HEK293T (cell line): ENCODE data around the gene FBXO21.
"Not testable (repeated sequence)": the region's sequence is repeated elsewhere in the genome, so short reads cannot be mapped to it uniquely, and the experiment has no call there.

Experiments
- FOXK2 ChIP-seq: fragments of 450-650 bp; IDR thresholded peaks from 2 replicates; pipeline ENCODE4 v1.6.1; 2016; ENCODE audit warnings: mild to moderate bottlenecking
- FOXM1 ChIP-seq: fragments of 450-650 bp; IDR thresholded peaks from 2 replicates; pipeline ENCODE4 v1.6.1; 2017; ENCODE audit warnings: mild to moderate bottlenecking, borderline replicate concordance
- SUZ12 ChIP-seq: fragments of 450-650 bp; IDR thresholded peaks from 2 replicates; pipeline ENCODE4 v1.6.1; 2016; ENCODE audit warnings: mild to moderate bottlenecking

- not testable (repeated sequence) for TF ChIP-seq FOXK2, SUZ12, FOXM1
Measured at GRCh38 chr12:117199956-117200744, 9.9 kb upstream of the FBXO21 start.
